ENCODE results near the gene SAPCD2. TPM values are rescaled to one million over a fixed set of nuclear protein-coding genes. Genes with fewer than 3 reads are reported as not detected.

SAPCD2 gene
- total RNA-seq, 1 experiment from 2014 or later, result 29.8 TPM

DNA sequence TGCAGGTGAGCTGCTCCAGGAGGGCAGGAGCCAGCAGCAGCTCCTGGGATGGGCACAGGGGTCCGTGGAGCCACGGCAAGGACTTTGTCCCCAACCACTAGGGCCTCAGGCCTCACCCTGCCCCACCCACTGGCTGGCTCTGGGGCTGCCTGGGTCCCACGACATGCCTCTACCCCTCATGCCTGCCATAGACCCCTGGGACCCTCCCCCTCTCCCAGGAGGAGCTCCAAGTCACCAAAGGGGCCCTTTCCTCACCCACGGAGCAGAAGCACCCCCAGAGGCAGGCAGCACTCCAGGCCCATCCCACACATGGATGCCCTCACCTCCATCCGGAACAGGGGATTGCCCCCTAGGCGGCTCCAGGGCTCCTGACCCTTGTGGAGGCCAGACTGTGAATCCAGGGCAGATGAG lies 48.8 kb downstream of the SAPCD2 start:
- no peak overlapping the region for H2BK20ac ChIP-seq (ENCODE audit: low read depth, low read length, poor library complexity, severe bottlenecking)
- no peak overlapping the region for H3K4ac ChIP-seq (ENCODE audit: low read depth, low read length)
- no peak overlapping the region for H4K91ac ChIP-seq (ENCODE audit: insufficient read length, low read depth, low read length)
- no peak overlapping the region for H3K23ac ChIP-seq (ENCODE audit: insufficient read length, low read depth, low read length)
- no peaks in the 10 kb centered on the region for H3K79me1 ChIP-seq (ENCODE audit: insufficient read depth, low read depth, low read length, poor library complexity, severe bottlenecking)
- no peak overlapping the region for H3K56ac ChIP-seq (ENCODE audit: insufficient read length, low read depth, low read length)
- no peak overlapping the region for H2BK120ac ChIP-seq (ENCODE audit: low read depth, low read length, poor library complexity, severe bottlenecking)
- no peak overlapping the region for H3T11ph ChIP-seq (ENCODE audit: low read length)
- no peak for DNase-seq
- TF ChIP-seq, protein P1, sequence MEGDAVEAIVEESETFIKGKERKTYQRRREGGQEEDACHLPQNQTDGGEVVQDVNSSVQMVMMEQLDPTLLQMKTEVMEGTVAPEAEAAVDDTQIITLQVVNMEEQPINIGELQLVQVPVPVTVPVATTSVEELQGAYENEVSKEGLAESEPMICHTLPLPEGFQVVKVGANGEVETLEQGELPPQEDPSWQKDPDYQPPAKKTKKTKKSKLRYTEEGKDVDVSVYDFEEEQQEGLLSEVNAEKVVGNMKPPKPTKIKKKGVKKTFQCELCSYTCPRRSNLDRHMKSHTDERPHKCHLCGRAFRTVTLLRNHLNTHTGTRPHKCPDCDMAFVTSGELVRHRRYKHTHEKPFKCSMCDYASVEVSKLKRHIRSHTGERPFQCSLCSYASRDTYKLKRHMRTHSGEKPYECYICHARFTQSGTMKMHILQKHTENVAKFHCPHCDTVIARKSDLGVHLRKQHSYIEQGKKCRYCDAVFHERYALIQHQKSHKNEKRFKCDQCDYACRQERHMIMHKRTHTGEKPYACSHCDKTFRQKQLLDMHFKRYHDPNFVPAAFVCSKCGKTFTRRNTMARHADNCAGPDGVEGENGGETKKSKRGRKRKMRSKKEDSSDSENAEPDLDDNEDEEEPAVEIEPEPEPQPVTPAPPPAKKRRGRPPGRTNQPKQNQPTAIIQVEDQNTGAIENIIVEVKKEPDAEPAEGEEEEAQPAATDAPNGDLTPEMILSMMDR (conservative IDR thresholded peaks at IDR 0.05), result no peak
- peaks cover 2 to 9% of the 10 kb centered on the region in 2 experiments; a peak in 3 of 4 replicates for H3K4me1 Mint-ChIP-seq
- no peak overlapping the region; a peak in 1 of 5 replicates for H3K4me3 Mint-ChIP-seq
- H3K4me2 ChIP-seq (ENCODE audit: insufficient read depth, insufficient read length, low read length), result no peak overlapping the region
- H3K23me2 ChIP-seq (ENCODE audit: insufficient read length, low read depth, low read length, poor library complexity, severe bottlenecking), result no peaks in the 10 kb centered on the region
- H2AFZ ChIP-seq (ENCODE audit: low read length), result no peak overlapping the region
- no CpG with 5 or more reads among the region's 6 CpGs for WGBS (ENCODE audit: extremely low coverage, insufficient read length, low lambda C conversion rate)
- no peak overlapping the region for H3K14ac ChIP-seq (ENCODE audit: insufficient read depth, low read length)
- no peak overlapping the region for H4K5ac ChIP-seq (ENCODE audit: insufficient read length, low read depth, low read length)
- H3K9me3 ChIP-seq (ENCODE audit: control insufficient read depth, low read depth, low read length), result no peaks in the 10 kb centered on the region
- H3K79me2 ChIP-seq (ENCODE audit: insufficient read depth, low read length), result no peaks in the 10 kb centered on the region
- no peak overlapping the region for H3K18ac ChIP-seq (ENCODE audit: insufficient read length, low read depth, low read length)
- no peaks in the 10 kb centered on the region for H3K4me1 ChIP-seq (ENCODE audit: insufficient read depth, low read length)
- H3K36me3 Mint-ChIP-seq (ENCODE audit: insufficient read depth in 1 of 3, low read depth in 3 of 3), result peaks cover 2 to 6% (median 4%) of the 10 kb centered on the region in 3 experiments; a peak in 3 of 7 replicates
- H3K27ac Mint-ChIP-seq, result no peak overlapping the region
- no peak overlapping the region for H2BK5ac ChIP-seq (ENCODE audit: insufficient read length, low read length)
- H4K8ac ChIP-seq (replicated peaks; ENCODE audit: insufficient read length, low read depth, low read length), result no peak overlapping the region
- no peaks in the 10 kb centered on the region for H4K20me1 ChIP-seq (ENCODE audit: control insufficient read depth, insufficient read depth, insufficient read length)
- H3K9me3 Mint-ChIP-seq, result no peaks in the 10 kb centered on the region
- H2BK12ac ChIP-seq (ENCODE audit: insufficient read length, low read depth, low read length), result no peak overlapping the region
- no peak overlapping the region for H2BK15ac ChIP-seq (ENCODE audit: low read depth, low read length)
- H3K27me3 ChIP-seq (ENCODE audit: insufficient read depth, low read length), result no peaks in the 10 kb centered on the region
- peaks cover 2% of the 10 kb centered on the region for H3K27me3 Mint-ChIP-seq (ENCODE audit: low read depth)
- H2AK5ac ChIP-seq (ENCODE audit: insufficient read length, low read length), result no peak overlapping the region
- no peak overlapping the region for H3K9ac ChIP-seq (ENCODE audit: extremely low read depth, insufficient read length, low read length)
- H3K27ac ChIP-seq (ENCODE audit: insufficient read length, low read depth, low read length), result no peak overlapping the region

All from H9 (cell line).